H1 (cell line): Measurements from ENCODE around the gene ATP4A. TPM values are rescaled to one million over a fixed set of nuclear protein-coding genes. Genes with fewer than 3 reads are reported as not detected.

Experiments
- BCL11A ChIP-seq, 2 experiments: IDR thresholded peaks; one replicate each; pipeline ENCODE4 v1.6.1; 2011; ENCODE audit warnings: low read depth in 2 of 2, low read length in 2 of 2, mild to moderate bottlenecking in 2 of 2
- CBX5 ChIP-seq: fragments of 300-800, 300-1000 bp; sonication (generic); IDR thresholded peaks from 2 replicates; pipeline ENCODE4 v1.7.1; 2016; ENCODE audit warnings: antibody characterized with exemption, low read length, low read depth
- HDAC2 ChIP-seq, 2 experiments: fragments of 300-600 bp in 1 of 2; sonication (generic) in 1 of 2; IDR thresholded peaks; 2 replicates each; pipeline ENCODE4 v1.6.1; 2011 to 2012; ENCODE audit warnings: low read depth in 2 of 2, low read length in 2 of 2, mild to moderate bottlenecking in 2 of 2, moderate library complexity in 2 of 2, borderline replicate concordance in 1 of 2, inconsistent platforms in 1 of 2
- KDM1A ChIP-seq: fragments of 200-600, 300-600 bp; sonication (generic); IDR thresholded peaks from 2 replicates; pipeline ENCODE4 v1.7.1; 2016; ENCODE audit warnings: mild to moderate bottlenecking, low read length, borderline replicate concordance
- POLR2AphosphoS5 ChIP-seq: IDR thresholded peaks from 2 replicates; pipeline ENCODE4 v1.6.1; 2011; ENCODE audit warnings: low read depth, low read length
- RFX5 ChIP-seq: IDR thresholded peaks from 2 replicates; pipeline ENCODE4 v1.6.1; 2011; ENCODE audit warnings: low read depth, low read length, improper control_type of control experiment, borderline replicate concordance
- RXRA ChIP-seq: IDR thresholded peaks from 2 replicates; pipeline ENCODE4 v1.6.1; 2011; ENCODE audit warnings: low read depth, mild to moderate bottlenecking, low read length, moderate library complexity; ENCODE audit not compliant: insufficient read depth
- SAP30 ChIP-seq: fragments of 300-600 bp; sonication (generic); IDR thresholded peaks from 2 replicates; pipeline ENCODE4 v1.7.1; 2012; ENCODE audit warnings: low read length, moderate library complexity, mild to moderate bottlenecking, inconsistent platforms; ENCODE audit not compliant: insufficient read depth, insufficient replicate concordance
- SIX5 ChIP-seq: IDR thresholded peaks from 2 replicates; pipeline ENCODE4 v1.6.1; 2011; ENCODE audit warnings: mild to moderate bottlenecking, low read depth, low read length
- SP4 ChIP-seq: IDR thresholded peaks from 2 replicates; pipeline ENCODE4 v1.6.1; 2012; ENCODE audit warnings: low read length, inconsistent platforms
- TAF7 ChIP-seq: optimal IDR thresholded peaks from 2 replicates; pipeline ENCODE3; 2011; ENCODE audit warnings: low read depth, mild to moderate bottlenecking, inconsistent platforms, low read length, moderate library complexity, borderline replicate concordance
- YY1 ChIP-seq: IDR thresholded peaks from 2 replicates; pipeline ENCODE4 v1.6.1; 2011; ENCODE audit warnings: low read depth, mild to moderate bottlenecking, low read length
- polyA plus RNA-seq, 7 experiments: library from polyadenylated mRNA; depleted of rRNA in 3 of 7; stranded (reverse) in 5 of 7; unstranded in 2 of 7; fragments of >200 nt in 5 of 7; fragments of 200-250 nt in 2 of 7; gene quantifications; 1 replicate in 5 of 7; 2 replicates in 1 of 7; 4 replicates in 1 of 7; pipeline versions ENCODE4 v1.2.1 to v1.2.3, GENCODE V29; 2011 to 2013; ENCODE audit warnings: missing spikeins in 2 of 7, mixed read lengths in 2 of 7
- total RNA-seq: library from RNA; stranded (reverse); fragmentation: NEBNext Ultra II Directional; extraction: Animal tissue kit (Norgen Biotek cat#: 25700); gene quantifications from 2 replicates; pipeline ENCODE4 v1.2.1, GENCODE V29; 2021
- TF ChIP-seq, protein P1 (sequence below): IDR thresholded peaks from 2 replicates; pipeline ENCODE4 v1.6.1; 2011; ENCODE audit warnings: low read depth, mild to moderate bottlenecking, low read length; ENCODE audit not compliant: insufficient read depth
- TF ChIP-seq, protein P2 (sequence below): IDR thresholded peaks from 2 replicates; pipeline ENCODE4 v1.6.1; 2012; ENCODE audit warnings: inconsistent platforms

The ATP4A gene
- total and polyA plus RNA-seq, 2 of the 8 experiments (the other 6 are each of a cell fraction or from before 2014, with no cell fraction given) = 0.50 to 1.2 TPM

DNA sequence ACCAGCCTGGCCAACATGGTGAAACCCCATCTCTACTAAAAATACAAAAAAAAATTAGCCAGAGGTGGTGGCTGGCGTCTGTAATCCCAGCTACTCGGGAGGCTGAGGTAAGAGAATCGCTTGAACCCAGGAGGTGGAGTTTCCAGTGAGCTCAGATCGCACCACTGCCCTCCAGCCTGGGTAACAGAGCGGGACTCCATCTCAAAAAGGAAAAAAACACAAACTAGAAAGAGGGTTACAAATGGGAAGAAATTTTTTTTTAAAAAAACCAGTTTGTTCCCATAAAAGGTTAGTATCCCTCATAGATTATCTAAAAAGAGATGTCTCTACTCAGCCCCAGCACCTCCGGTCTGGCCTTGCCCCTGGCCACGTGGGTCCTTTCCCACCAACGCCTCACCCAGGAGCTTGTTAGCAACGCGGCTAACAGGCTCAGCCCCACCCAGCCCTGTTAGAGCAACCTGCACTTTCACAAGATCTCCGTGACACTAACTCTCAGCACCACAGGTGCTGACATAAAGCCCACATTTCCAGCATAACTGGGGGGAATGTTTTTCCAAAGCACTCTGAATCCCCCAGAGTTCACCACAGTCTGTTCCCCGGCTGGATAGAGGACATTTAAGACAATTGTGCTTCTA is 54.3 kb downstream of the ATP4A start (continued):
- TF ChIP-seq BCL11A (IDR thresholded peaks at IDR 0.05; ENCODE audit: low read depth in 2 of 2, low read length in 2 of 2) = no peak
- no peak for TF ChIP-seq RXRA
- TF ChIP-seq KDM1A = no peak
- no peak for TF ChIP-seq RFX5
- no peak; the same call in none of the 2 replicates for TF ChIP-seq POLR2AphosphoS5
- peak; percentile 27 for TF ChIP-seq TAF7
- TF ChIP-seq, protein P1, sequence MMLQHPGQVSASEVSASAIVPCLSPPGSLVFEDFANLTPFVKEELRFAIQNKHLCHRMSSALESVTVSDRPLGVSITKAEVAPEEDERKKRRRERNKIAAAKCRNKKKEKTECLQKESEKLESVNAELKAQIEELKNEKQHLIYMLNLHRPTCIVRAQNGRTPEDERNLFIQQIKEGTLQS = no peak
- no peak for TF ChIP-seq CBX5
- peak; percentile 72 for TF ChIP-seq SAP30
- TF ChIP-seq SP4 = 0 out of 2 replicates have a peak, but pooled peaks have one; percentile 0
- no peak for TF ChIP-seq HDAC2 (IDR thresholded peaks at IDR 0.05; ENCODE audit: borderline replicate concordance in 1 of 2, low read depth in 2 of 2, low read length in 2 of 2)
- no peak for TF ChIP-seq YY1
- TF ChIP-seq SIX5 = no peak
- TF ChIP-seq, protein P2, sequence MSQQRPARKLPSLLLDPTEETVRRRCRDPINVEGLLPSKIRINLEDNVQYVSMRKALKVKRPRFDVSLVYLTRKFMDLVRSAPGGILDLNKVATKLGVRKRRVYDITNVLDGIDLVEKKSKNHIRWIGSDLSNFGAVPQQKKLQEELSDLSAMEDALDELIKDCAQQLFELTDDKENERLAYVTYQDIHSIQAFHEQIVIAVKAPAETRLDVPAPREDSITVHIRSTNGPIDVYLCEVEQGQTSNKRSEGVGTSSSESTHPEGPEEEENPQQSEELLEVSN = peak; percentile 93
- TF ChIP-seq, all 59 proteins: peak for 6
